ENCODE results near the gene ARHGAP27.

ARHGAP27 gene

DNA sequence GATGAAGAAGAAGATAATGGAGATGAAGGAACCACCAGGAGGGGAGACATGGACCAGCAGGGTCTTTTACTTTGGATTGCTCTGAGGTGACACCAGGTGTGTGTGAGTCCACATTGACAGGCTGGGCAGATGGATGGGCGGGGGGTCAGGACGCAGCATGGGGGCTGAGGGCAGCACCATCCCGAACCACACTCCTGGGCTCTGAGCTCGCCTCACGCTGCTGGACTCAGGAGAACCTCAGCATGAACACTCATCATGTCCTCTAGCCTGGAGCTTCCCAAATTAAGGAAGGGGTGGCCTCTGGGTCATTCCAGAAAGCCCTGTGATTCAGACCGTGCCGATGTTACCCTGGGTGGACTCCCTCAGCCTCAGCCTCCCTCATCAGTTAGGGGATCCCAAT, 65.5 kb downstream of the ARHGAP27 start:
- no peaks in the 10 kb centered on the region for H3K79me2 ChIP-seq (ENCODE audit: control insufficient read depth, insufficient read depth, low read length, unreplicated experiment)
- no peaks in the 10 kb centered on the region for H3K36me3 ChIP-seq (ENCODE audit: insufficient read depth, low read length)
- no peak overlapping the region for H2AFZ ChIP-seq (ENCODE audit: low read length, unreplicated experiment)
- peaks cover 33% of the 10 kb centered on the region for H3K4me1 ChIP-seq (ENCODE audit: control insufficient read depth, insufficient read depth, low read length, unreplicated experiment)
- no peak overlapping the region for H3K27ac ChIP-seq (ENCODE audit: low read depth, low read length)
- no peak overlapping the region for H3K4me3 ChIP-seq (ENCODE audit: low read depth, low read length)
- H3K27me3 ChIP-seq (ENCODE audit: insufficient read depth, low read length) = no peaks in the 10 kb centered on the region

DNA sequence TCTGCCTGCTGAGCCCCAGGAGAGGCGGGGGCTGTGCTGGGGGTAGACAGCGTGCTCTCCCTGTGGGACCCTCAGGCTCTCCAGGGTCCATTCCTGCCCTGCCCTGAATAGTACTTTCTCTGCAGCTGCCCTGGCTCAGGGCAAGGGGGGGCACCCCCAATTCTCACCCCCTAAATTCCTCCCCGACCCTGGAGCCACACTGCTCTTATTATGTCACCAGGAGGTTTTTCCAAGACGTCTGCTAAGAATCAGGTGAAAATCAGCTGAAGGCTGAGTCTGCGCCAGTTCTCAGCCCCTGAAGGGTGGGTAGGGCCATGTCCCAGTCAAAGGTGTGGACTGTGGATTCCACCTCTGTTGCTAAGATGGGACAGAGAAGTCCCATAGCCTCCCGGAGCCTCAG, 66.0 kb downstream of the ARHGAP27 start:
- Histone ChIP-seq H3K27ac (ENCODE audit: low read depth, low read length) (no peak overlapping the region), H3K27me3 (ENCODE audit: insufficient read depth, low read length) (no peaks in the 10 kb centered on the region), H2AFZ (ENCODE audit: low read length, unreplicated experiment) (no peak overlapping the region)

DNA sequence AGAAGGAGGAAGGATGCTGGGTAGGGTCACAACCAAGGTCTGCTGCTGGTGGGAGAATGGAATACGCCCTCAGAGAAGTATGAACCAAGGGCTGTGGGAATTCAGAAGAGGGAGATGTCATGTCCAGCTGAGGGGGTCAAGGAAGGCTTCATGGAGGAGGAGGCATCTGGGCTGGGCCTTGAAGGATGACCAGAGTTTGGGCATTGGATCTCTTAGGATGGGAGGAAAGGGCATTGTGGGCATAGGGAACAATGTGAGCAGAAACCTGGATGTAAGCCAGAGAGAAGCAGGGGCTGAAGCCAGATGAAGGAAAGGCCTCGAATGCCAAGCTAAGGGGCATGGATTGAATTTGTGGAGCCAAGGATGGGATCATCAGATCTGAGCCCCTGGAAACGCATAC, 66.6 kb downstream of the ARHGAP27 start:
- Histone ChIP-seq H3K4me3 (ENCODE audit: low read depth, low read length) (no peak overlapping the region), H3K4me1 (ENCODE audit: control insufficient read depth, insufficient read depth, low read length, unreplicated experiment) (peaks cover 24% of the 10 kb centered on the region), H3K27ac (ENCODE audit: low read depth, low read length) (no peak overlapping the region), H2AFZ (ENCODE audit: low read length, unreplicated experiment) (no peak overlapping the region), H3K79me2 (ENCODE audit: control insufficient read depth, insufficient read depth, low read length, unreplicated experiment) (no peaks in the 10 kb centered on the region), H3K27me3 (ENCODE audit: insufficient read depth, low read length) (no peaks in the 10 kb centered on the region), H3K36me3 (ENCODE audit: insufficient read depth, low read length) (no peaks in the 10 kb centered on the region)

More for the DNA sequence above, 66.0 kb downstream of the ARHGAP27 start:
- Histone ChIP-seq H3K36me3 (ENCODE audit: insufficient read depth, low read length) (no peaks in the 10 kb centered on the region), H3K4me3 (ENCODE audit: low read depth, low read length) (no peak overlapping the region), H3K4me1 (ENCODE audit: control insufficient read depth, insufficient read depth, low read length, unreplicated experiment) (peaks cover 29% of the 10 kb centered on the region), H3K79me2 (ENCODE audit: control insufficient read depth, insufficient read depth, low read length, unreplicated experiment) (no peaks in the 10 kb centered on the region)

DNA sequence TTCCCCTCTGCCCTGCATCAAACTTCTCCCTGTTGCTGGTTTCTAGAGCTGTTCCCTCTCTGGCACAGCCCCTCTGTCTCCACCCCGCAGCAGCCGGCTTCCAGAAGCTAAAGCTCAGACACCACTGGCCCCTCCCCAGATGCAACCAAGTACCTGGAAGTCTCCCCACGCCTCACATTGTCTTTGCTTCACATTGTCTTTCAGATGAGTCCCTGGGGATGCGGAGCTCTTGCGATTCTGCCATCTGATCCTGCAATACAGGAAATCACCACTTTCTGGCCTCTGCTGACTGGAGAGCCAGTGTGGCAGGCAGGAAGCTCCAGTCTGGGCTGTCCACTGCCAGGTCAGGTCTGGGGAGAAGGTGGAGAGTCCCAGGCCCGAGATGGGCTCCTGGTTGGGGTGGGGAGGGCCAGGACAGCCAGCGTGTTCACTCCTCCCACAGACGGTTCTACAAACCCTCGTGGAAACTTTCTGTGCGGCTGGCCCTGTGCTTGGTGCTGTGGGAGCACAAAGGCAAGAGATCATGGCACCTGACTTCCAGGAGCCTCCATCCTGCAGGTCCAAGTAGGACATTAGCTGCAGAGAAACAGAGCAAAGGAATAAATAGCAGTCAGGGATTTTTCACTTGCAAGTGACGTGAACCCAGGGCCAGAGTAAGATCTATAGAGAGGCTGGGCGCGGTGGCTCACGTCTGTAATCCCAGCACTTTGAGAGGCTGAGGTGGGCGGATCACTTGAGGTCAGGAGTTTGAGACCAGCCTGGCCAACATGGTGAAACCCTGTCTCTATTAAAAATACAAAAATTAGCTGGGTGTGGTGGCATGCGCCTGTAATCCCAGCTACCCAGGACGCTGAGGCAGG, 67.9 kb downstream of the ARHGAP27 start:
- Histone ChIP-seq H3K27me3 (ENCODE audit: insufficient read depth, low read length) (no peaks in the 10 kb centered on the region), H3K79me2 (ENCODE audit: control insufficient read depth, insufficient read depth, low read length, unreplicated experiment) (no peaks in the 10 kb centered on the region), H2AFZ (ENCODE audit: low read length, unreplicated experiment) (no peak overlapping the region), H3K36me3 (ENCODE audit: insufficient read depth, low read length) (no peaks in the 10 kb centered on the region), H3K27ac (ENCODE audit: low read depth, low read length) (no peak overlapping the region), H3K4me1 (ENCODE audit: control insufficient read depth, insufficient read depth, low read length, unreplicated experiment) (peaks cover 18% of the 10 kb centered on the region), H3K4me3 (ENCODE audit: low read depth, low read length) (no peak overlapping the region)

DNA sequence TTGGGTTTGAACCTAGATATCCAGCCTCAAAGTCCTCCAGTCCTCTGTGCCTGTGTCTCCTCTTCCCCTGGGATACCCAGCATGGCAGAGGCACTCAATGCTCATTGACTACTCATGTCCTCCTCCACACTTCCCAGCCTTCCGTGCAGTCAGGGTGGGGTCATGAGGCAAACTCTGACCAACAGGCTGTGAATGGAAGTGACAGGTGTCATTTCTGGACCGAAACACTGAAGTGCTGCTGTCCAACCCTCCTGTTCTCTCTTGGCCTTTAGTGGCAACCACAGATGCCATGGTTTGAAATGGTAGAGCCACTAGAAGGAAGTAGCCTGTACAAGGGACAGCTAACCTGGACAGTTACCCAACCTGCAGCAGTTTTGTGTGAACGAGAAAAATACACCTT, 69.2 kb downstream of the ARHGAP27 start:
- Histone ChIP-seq H3K27me3 (ENCODE audit: insufficient read depth, low read length) (no peaks in the 10 kb centered on the region), H3K36me3 (ENCODE audit: insufficient read depth, low read length) (no peaks in the 10 kb centered on the region), H3K4me1 (ENCODE audit: control insufficient read depth, insufficient read depth, low read length, unreplicated experiment) (peaks cover 8% of the 10 kb centered on the region), H3K4me3 (ENCODE audit: low read depth, low read length) (no peak overlapping the region), H2AFZ (ENCODE audit: low read length, unreplicated experiment) (no peak overlapping the region), H3K79me2 (ENCODE audit: control insufficient read depth, insufficient read depth, low read length, unreplicated experiment) (no peaks in the 10 kb centered on the region), H3K27ac (ENCODE audit: low read depth, low read length) (no peak overlapping the region)

DNA sequence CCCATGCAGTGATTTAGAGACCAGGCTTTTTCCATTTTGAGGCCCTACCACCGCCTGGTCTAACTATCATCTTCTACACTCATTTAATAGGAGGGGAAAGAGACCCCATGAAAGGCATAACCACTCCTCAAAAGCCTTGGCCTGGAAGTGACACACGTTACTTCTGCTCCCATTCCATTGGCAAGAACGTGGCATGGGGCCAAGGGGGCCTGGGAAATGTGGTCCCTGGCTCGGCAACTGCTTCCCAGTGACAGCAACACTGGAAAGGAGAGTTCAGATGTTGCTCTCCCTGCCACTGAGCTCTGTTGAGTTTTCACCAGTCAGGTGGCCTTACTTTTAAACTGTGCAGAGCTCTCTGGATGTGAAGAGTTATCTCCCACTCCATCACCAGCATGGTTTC, 70.7 kb downstream of the ARHGAP27 start:
- H3K4me3 ChIP-seq (ENCODE audit: low read depth, low read length) = no peak overlapping the region
- no peaks in the 10 kb centered on the region for H3K27me3 ChIP-seq (ENCODE audit: insufficient read depth, low read length)
- H3K4me1 ChIP-seq (ENCODE audit: control insufficient read depth, insufficient read depth, low read length, unreplicated experiment) = peaks cover 8% of the 10 kb centered on the region
- no peak overlapping the region for H2AFZ ChIP-seq (ENCODE audit: low read length, unreplicated experiment)
- H3K27ac ChIP-seq (ENCODE audit: low read depth, low read length) = no peak overlapping the region
- H3K36me3 ChIP-seq (ENCODE audit: insufficient read depth, low read length) = no peaks in the 10 kb centered on the region
- H3K79me2 ChIP-seq (ENCODE audit: control insufficient read depth, insufficient read depth, low read length, unreplicated experiment) = no peaks in the 10 kb centered on the region

- peaks cover 8% of the 10 kb centered on the region for H3K4me1 ChIP-seq (ENCODE audit: control insufficient read depth, insufficient read depth, low read length, unreplicated experiment)
- no peaks in the 10 kb centered on the region for H3K36me3 ChIP-seq (ENCODE audit: insufficient read depth, low read length)
These were observed 71.2 kb downstream of the ARHGAP27 start for GRCh38 chr17:45361451-45361850.

GRCh38 chr17:45357364-45357997, 75.2 kb downstream of the ARHGAP27 start:
- Histone ChIP-seq H3K79me2 (ENCODE audit: control insufficient read depth, insufficient read depth, low read length, unreplicated experiment) (no peaks in the 10 kb centered on the region), H3K4me1 (ENCODE audit: control insufficient read depth, insufficient read depth, low read length, unreplicated experiment) (no peaks in the 10 kb centered on the region), H2AFZ (ENCODE audit: low read length, unreplicated experiment) (no peak overlapping the region), H3K4me3 (ENCODE audit: low read depth, low read length) (no peak overlapping the region), H3K36me3 (ENCODE audit: insufficient read depth, low read length) (no peaks in the 10 kb centered on the region), H3K27me3 (ENCODE audit: insufficient read depth, low read length) (no peaks in the 10 kb centered on the region), H3K27ac (ENCODE audit: low read depth, low read length) (no peak overlapping the region)

More at GRCh38 chr17:45361451-45361850, 71.2 kb downstream of the ARHGAP27 start:
- H3K4me3 ChIP-seq (ENCODE audit: low read depth, low read length) = no peak overlapping the region
- H3K79me2 ChIP-seq (ENCODE audit: control insufficient read depth, insufficient read depth, low read length, unreplicated experiment) = no peaks in the 10 kb centered on the region
- no peak overlapping the region for H2AFZ ChIP-seq (ENCODE audit: low read length, unreplicated experiment)
- H3K27me3 ChIP-seq (ENCODE audit: insufficient read depth, low read length) = no peaks in the 10 kb centered on the region
- no peak overlapping the region for H3K27ac ChIP-seq (ENCODE audit: low read depth, low read length)

GRCh38 chr17:45355087-45355486, 77.6 kb downstream of the ARHGAP27 start:
- H3K79me2 ChIP-seq (ENCODE audit: control insufficient read depth, insufficient read depth, low read length, unreplicated experiment) = no peaks in the 10 kb centered on the region
- no peak overlapping the region for H2AFZ ChIP-seq (ENCODE audit: low read length, unreplicated experiment)
- H3K27ac ChIP-seq (ENCODE audit: low read depth, low read length) = no peak overlapping the region
- H3K27me3 ChIP-seq (ENCODE audit: insufficient read depth, low read length) = no peaks in the 10 kb centered on the region
- 0 out of 2 replicates have a peak, but pooled peaks cover 3% of the 10 kb centered on the region for H3K36me3 ChIP-seq (ENCODE audit: insufficient read depth, low read length)
- no peak overlapping the region for H3K4me3 ChIP-seq (ENCODE audit: low read depth, low read length)
- H3K4me1 ChIP-seq (ENCODE audit: control insufficient read depth, insufficient read depth, low read length, unreplicated experiment) = no peaks in the 10 kb centered on the region

DNA sequence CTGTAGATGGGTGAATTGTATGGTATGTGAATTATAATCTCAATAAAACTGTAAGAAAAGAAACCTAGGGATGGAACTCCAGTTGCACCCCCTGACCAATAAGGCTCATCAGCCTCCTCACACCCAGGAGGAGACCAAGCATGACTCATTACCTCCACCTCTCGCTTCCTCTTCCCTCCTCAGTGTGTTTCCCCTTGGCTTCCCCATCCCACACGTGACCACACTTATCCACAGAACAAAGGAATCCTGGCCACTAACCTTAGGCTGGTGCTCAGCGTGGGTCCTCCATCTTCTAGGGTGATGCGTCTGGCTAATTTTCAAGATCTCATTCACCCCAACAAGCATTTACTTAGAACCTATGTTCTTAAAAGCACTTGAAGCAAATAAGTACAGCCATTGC, 79.6 kb downstream of the ARHGAP27 start:
- Histone ChIP-seq H3K27ac (ENCODE audit: low read depth, low read length) (no peak overlapping the region), H3K36me3 (ENCODE audit: insufficient read depth, low read length) (0 out of 2 replicates have a peak, but pooled peaks cover 3% of the 10 kb centered on the region), H3K79me2 (ENCODE audit: control insufficient read depth, insufficient read depth, low read length, unreplicated experiment) (no peaks in the 10 kb centered on the region), H3K4me1 (ENCODE audit: control insufficient read depth, insufficient read depth, low read length, unreplicated experiment) (no peaks in the 10 kb centered on the region), H2AFZ (ENCODE audit: low read length, unreplicated experiment) (no peak overlapping the region), H3K4me3 (ENCODE audit: low read depth, low read length) (no peak overlapping the region), H3K27me3 (ENCODE audit: insufficient read depth, low read length) (no peaks in the 10 kb centered on the region)

GRCh38 chr17:45351831-45352230, 80.8 kb downstream of the ARHGAP27 start:
- Histone ChIP-seq H2AFZ (ENCODE audit: low read length, unreplicated experiment) (no peak overlapping the region), H3K27ac (ENCODE audit: low read depth, low read length) (no peak overlapping the region), H3K4me3 (ENCODE audit: low read depth, low read length) (no peak overlapping the region), H3K79me2 (ENCODE audit: control insufficient read depth, insufficient read depth, low read length, unreplicated experiment) (no peaks in the 10 kb centered on the region), H3K4me1 (ENCODE audit: control insufficient read depth, insufficient read depth, low read length, unreplicated experiment) (no peaks in the 10 kb centered on the region), H3K27me3 (ENCODE audit: insufficient read depth, low read length) (no peaks in the 10 kb centered on the region), H3K36me3 (ENCODE audit: insufficient read depth, low read length) (0 out of 2 replicates have a peak, but pooled peaks cover 3% of the 10 kb centered on the region)

Data from ACC112 (cell line).